ENCODE data around the gene KPNA3.

DNA sequence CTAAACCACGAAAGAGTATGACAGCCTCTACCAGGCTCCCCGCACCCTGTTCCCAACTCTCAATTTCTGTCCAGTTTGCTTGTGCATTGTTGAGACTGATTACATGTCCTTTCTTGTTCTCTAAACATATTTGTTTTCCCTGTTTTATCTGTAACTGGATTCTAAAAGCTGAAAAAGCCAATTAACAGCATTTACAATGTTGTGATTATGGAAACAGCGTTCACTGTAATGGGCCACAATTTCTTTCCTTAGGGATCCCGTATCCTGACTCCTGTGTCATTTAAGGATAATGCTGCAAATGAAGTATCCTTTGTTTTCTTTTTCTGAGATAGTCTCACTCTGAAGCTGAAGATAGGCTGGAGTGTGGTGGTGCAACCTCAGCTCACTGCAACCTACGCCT is 121.7 kb downstream of the KPNA3 start:
- TF ChIP-seq POLR2AphosphoS5 (IDR thresholded peaks at IDR 0.05; ENCODE audit: low read depth, low read length) = no peak
- TF ChIP-seq, protein P1, sequence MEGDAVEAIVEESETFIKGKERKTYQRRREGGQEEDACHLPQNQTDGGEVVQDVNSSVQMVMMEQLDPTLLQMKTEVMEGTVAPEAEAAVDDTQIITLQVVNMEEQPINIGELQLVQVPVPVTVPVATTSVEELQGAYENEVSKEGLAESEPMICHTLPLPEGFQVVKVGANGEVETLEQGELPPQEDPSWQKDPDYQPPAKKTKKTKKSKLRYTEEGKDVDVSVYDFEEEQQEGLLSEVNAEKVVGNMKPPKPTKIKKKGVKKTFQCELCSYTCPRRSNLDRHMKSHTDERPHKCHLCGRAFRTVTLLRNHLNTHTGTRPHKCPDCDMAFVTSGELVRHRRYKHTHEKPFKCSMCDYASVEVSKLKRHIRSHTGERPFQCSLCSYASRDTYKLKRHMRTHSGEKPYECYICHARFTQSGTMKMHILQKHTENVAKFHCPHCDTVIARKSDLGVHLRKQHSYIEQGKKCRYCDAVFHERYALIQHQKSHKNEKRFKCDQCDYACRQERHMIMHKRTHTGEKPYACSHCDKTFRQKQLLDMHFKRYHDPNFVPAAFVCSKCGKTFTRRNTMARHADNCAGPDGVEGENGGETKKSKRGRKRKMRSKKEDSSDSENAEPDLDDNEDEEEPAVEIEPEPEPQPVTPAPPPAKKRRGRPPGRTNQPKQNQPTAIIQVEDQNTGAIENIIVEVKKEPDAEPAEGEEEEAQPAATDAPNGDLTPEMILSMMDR (IDR thresholded peaks at IDR 0.05) = no peak

Data from Panc1 (cell line).